Measurements from ENCODE around the gene OLFML1.

- TF ChIP-seq E2F6 (IDR thresholded peaks at IDR 0.05; ENCODE audit: borderline replicate concordance, low read depth) (no peak), RAD21 (conservative IDR thresholded peaks at IDR 0.05 in 1 of 2, IDR thresholded peaks at IDR 0.05 in 1 of 2) (no peak), ZFP36 (IDR thresholded peaks at IDR 0.05; ENCODE audit: borderline replicate concordance, partially characterized antibody) (no peak), JUN (IDR thresholded peaks at IDR 0.05) (no peak), USF2 (IDR thresholded peaks at IDR 0.05) (no peak), CTCF (IDR thresholded peaks at IDR 0.05) (no peak), POLR2AphosphoS2 (conservative IDR thresholded peaks at IDR 0.05; ENCODE audit: low read length) (no peak), POLR2A (IDR thresholded peaks at IDR 0.05; ENCODE audit: low read length) (no peak)
These were observed 35.0 kb downstream of the OLFML1 start for GRCh38 chr11:7520011-7520942.
